Stimulated activated CD4-positive, alpha-beta T cell treated with anti-CD3 and anti-CD28 coated beads, TNF-alpha, amount 100 ng/mL, for 4 hours (primary cell): ENCODE data around the gene CDK5RAP2.
"Not testable (repeated sequence)": the region's sequence is repeated elsewhere in the genome, so short reads cannot be mapped to it uniquely, and the experiment has no call there.

Experiments used
- DNase-seq, 3 experiments: peaks; one replicate each; pipeline ENCODE4 v3.0.0-alpha.2; 2020; ENCODE audit warnings: low read depth in 3 of 3

Gene CDK5RAP2

GRCh38 chr9:120592210-120592609 is 12.2 kb upstream of the CDK5RAP2 start:
- no peak for DNase-seq

- DNase-seq: no peak
Observed at GRCh38 chr9:120587328-120587727, 7.4 kb upstream of the CDK5RAP2 start.

GRCh38 chr9:120583958-120584369 is 4.0 kb upstream of the CDK5RAP2 start:
- no peak for DNase-seq

- DNase-seq: no peak
Observed at GRCh38 chr9:120579139-120580050, 572 bp downstream of the CDK5RAP2 start.

GRCh38 chr9:120574473-120574872 is 5.5 kb downstream of the CDK5RAP2 start:
- no peak for DNase-seq

GRCh38 chr9:120572472-120572871 is 7.5 kb downstream of the CDK5RAP2 start:
- DNase-seq: no peak

- DNase-seq: no peak
Observed at GRCh38 chr9:120571443-120572257, 8.3 kb downstream of the CDK5RAP2 start.

GRCh38 chr9:120570296-120570695 is 9.7 kb downstream of the CDK5RAP2 start:
- no peak for DNase-seq

GRCh38 chr9:120569556-120569955 is 10.4 kb downstream of the CDK5RAP2 start:
- DNase-seq: no peak

GRCh38 chr9:120568816-120569215 is 11.2 kb downstream of the CDK5RAP2 start:
- DNase-seq: no peak

GRCh38 chr9:120567874-120568273 is 12.1 kb downstream of the CDK5RAP2 start:
- no peak for DNase-seq

- DNase-seq: no peak
Observed at GRCh38 chr9:120567081-120567480, 12.9 kb downstream of the CDK5RAP2 start.

- no peak for DNase-seq
Observed at GRCh38 chr9:120564589-120564988, 15.4 kb downstream of the CDK5RAP2 start.

GRCh38 chr9:120562861-120563443 is 17.0 kb downstream of the CDK5RAP2 start:
- DNase-seq: no peak

- no peak for DNase-seq
Observed at GRCh38 chr9:120561709-120562108, 18.3 kb downstream of the CDK5RAP2 start.

GRCh38 chr9:120559546-120559945 is 20.4 kb downstream of the CDK5RAP2 start:
- DNase-seq: no peak

- no peak for DNase-seq
Observed at GRCh38 chr9:120558454-120558853, 21.5 kb downstream of the CDK5RAP2 start.

GRCh38 chr9:120557205-120557604 is 22.8 kb downstream of the CDK5RAP2 start:
- no peak for DNase-seq

- DNase-seq: no peak
Observed at GRCh38 chr9:120556775-120557174, 23.2 kb downstream of the CDK5RAP2 start.

GRCh38 chr9:120555839-120556238 is 24.1 kb downstream of the CDK5RAP2 start:
- no peak for DNase-seq

- not testable (repeated sequence) for DNase-seq
Observed at GRCh38 chr9:120552210-120552704, 27.7 kb downstream of the CDK5RAP2 start.
